H9 (cell line): ENCODE data around the gene AP2A2. TPM values are rescaled to one million over a fixed set of nuclear protein-coding genes. Genes with fewer than 3 reads are reported as not detected.

Source experiments
- DNase-seq: peaks from one replicate; pipeline ENCODE4 v3.0.0-alpha.2; 2017
- H2AFZ ChIP-seq: one replicate; pipeline ENCODE4 v1.6.1; 2013; ENCODE audit warnings: mild to moderate bottlenecking, low read length, control low read depth, moderate library complexity
- H2AK5ac ChIP-seq: 2 replicates; pipeline ENCODE4 v1.6.1; 2013; ENCODE audit warnings: low read length, control low read depth, mixed read lengths; ENCODE audit not compliant: insufficient read length
- H2BK120ac ChIP-seq: one replicate; pipeline ENCODE4 v1.6.1; 2013; ENCODE audit warnings: low read depth, mild to moderate bottlenecking, low read length, control low read depth, inconsistent platforms; ENCODE audit not compliant: poor library complexity, severe bottlenecking
- H2BK12ac ChIP-seq: 2 replicates; pipeline ENCODE4 v1.6.1; 2013; ENCODE audit warnings: low read length, control low read depth, mixed read lengths, low read depth; ENCODE audit not compliant: insufficient read length
- H2BK15ac ChIP-seq: 2 replicates; pipeline ENCODE4 v1.6.1; 2013; ENCODE audit warnings: low read depth, low read length, control low read depth
- H2BK20ac ChIP-seq: one replicate; pipeline ENCODE4 v1.6.1; 2013; ENCODE audit warnings: low read depth, mild to moderate bottlenecking, low read length, control low read depth, inconsistent platforms; ENCODE audit not compliant: poor library complexity, severe bottlenecking
- H2BK5ac ChIP-seq: 2 replicates; pipeline ENCODE4 v1.6.1; 2013; ENCODE audit warnings: low read length, control low read depth, mixed read lengths; ENCODE audit not compliant: insufficient read length
- H3K14ac ChIP-seq: 2 replicates; pipeline ENCODE4 v1.6.1; 2013; ENCODE audit warnings: low read length, control low read depth; ENCODE audit not compliant: insufficient read depth
- H3K18ac ChIP-seq: 2 replicates; pipeline ENCODE4 v1.6.1; 2013; ENCODE audit warnings: low read depth, mild to moderate bottlenecking, mixed read lengths, low read length, control low read depth; ENCODE audit not compliant: insufficient read length
- H3K23ac ChIP-seq: 2 replicates; pipeline ENCODE4 v1.6.1; 2013; ENCODE audit warnings: low read length, control low read depth, mixed read lengths, low read depth; ENCODE audit not compliant: insufficient read length
- H3K23me2 ChIP-seq: 2 replicates; pipeline ENCODE4 v1.6.1; 2013; ENCODE audit warnings: low read depth, mild to moderate bottlenecking, mixed read lengths, low read length, control low read depth; ENCODE audit not compliant: insufficient read length, poor library complexity, severe bottlenecking
- H3K27ac ChIP-seq: 2 replicates; pipeline ENCODE4 v1.5.1; 2013; ENCODE audit warnings: low read length, control low read depth, mixed read lengths, low read depth; ENCODE audit not compliant: insufficient read length
- H3K27me3 ChIP-seq: 2 replicates; pipeline ENCODE4 v1.6.1; 2013; ENCODE audit warnings: low read length, control low read depth, inconsistent platforms; ENCODE audit not compliant: insufficient read depth
- H3K4ac ChIP-seq: 2 replicates; pipeline ENCODE4 v1.6.1; 2013; ENCODE audit warnings: low read depth, mild to moderate bottlenecking, control low read depth, inconsistent platforms, low read length, moderate library complexity
- H3K4me1 ChIP-seq: 2 replicates; pipeline ENCODE4 v1.6.1; 2013; ENCODE audit warnings: low read length, control low read depth, inconsistent platforms; ENCODE audit not compliant: insufficient read depth
- H3K4me2 ChIP-seq: 2 replicates; pipeline ENCODE4 v1.6.1; 2013; ENCODE audit warnings: low read length, control low read depth, mixed read lengths; ENCODE audit not compliant: insufficient read length, insufficient read depth
- H3K56ac ChIP-seq: 2 replicates; pipeline ENCODE4 v1.6.1; 2013; ENCODE audit warnings: low read depth, mild to moderate bottlenecking, mixed read lengths, low read length, control low read depth; ENCODE audit not compliant: insufficient read length
- H3K79me1 ChIP-seq: 2 replicates; pipeline ENCODE4 v1.6.1; 2013; ENCODE audit warnings: low read depth, mild to moderate bottlenecking, moderate library complexity, low read length, control low read depth, inconsistent platforms; ENCODE audit not compliant: insufficient read depth, poor library complexity, severe bottlenecking
- H3K79me2 ChIP-seq: 2 replicates; pipeline ENCODE4 v1.6.1; 2013; ENCODE audit warnings: low read length, control low read depth, inconsistent platforms; ENCODE audit not compliant: insufficient read depth
- H3K9ac ChIP-seq: 2 replicates; pipeline ENCODE4 v1.6.1; 2013; ENCODE audit warnings: low read length, control low read depth, mixed read lengths; ENCODE audit not compliant: insufficient read length; ENCODE audit errors: extremely low read depth
- H3K9me3 ChIP-seq: one replicate; pipeline ENCODE4 v1.6.1; 2013; ENCODE audit warnings: low read depth, low read length, inconsistent platforms; ENCODE audit not compliant: control insufficient read depth
- H3T11ph ChIP-seq: one replicate; pipeline ENCODE4 v1.6.1; 2013; ENCODE audit warnings: mild to moderate bottlenecking, low read length, control low read depth, inconsistent platforms
- H4K20me1 ChIP-seq: one replicate; pipeline ENCODE4 v1.6.1; 2013; ENCODE audit not compliant: control insufficient read depth, insufficient read length, insufficient read depth
- H4K5ac ChIP-seq: 2 replicates; pipeline ENCODE4 v1.6.1; 2013; ENCODE audit warnings: low read depth, mild to moderate bottlenecking, mixed read lengths, low read length, control low read depth; ENCODE audit not compliant: insufficient read length
- H4K8ac ChIP-seq: replicated peaks from 2 replicates; pipeline ENCODE4 v1.6.1; 2013; ENCODE audit warnings: low read length, control low read depth, mixed read lengths, low read depth; ENCODE audit not compliant: insufficient read length
- H4K91ac ChIP-seq: 2 replicates; pipeline ENCODE4 v1.6.1; 2013; ENCODE audit warnings: low read depth, mild to moderate bottlenecking, moderate library complexity, mixed read lengths, low read length, control low read depth; ENCODE audit not compliant: insufficient read length
- H3K27ac Mint-ChIP-seq, 3 experiments: 2 replicates in 2 of 3; 3 replicates in 1 of 3; pipeline ENCODE4 v1.8.0; 2020 to 2021; ENCODE audit warnings: mixed read lengths in 3 of 3, mild to moderate bottlenecking in 1 of 3, moderate library complexity in 1 of 3
- H3K27me3 Mint-ChIP-seq: 2 replicates; pipeline ENCODE4 v1.8.0; 2021; ENCODE audit warnings: low read depth, mild to moderate bottlenecking, moderate library complexity, mixed read lengths
- H3K36me3 Mint-ChIP-seq, 3 experiments: 2 replicates in 2 of 3; 3 replicates in 1 of 3; pipeline ENCODE4 v1.8.0; 2020 to 2021; ENCODE audit warnings: low read depth in 3 of 3, mixed read lengths in 3 of 3; ENCODE audit not compliant: insufficient read depth in 1 of 3
- H3K4me1 Mint-ChIP-seq, 2 experiments: 2 replicates each; pipeline ENCODE4 v1.8.0; 2020; ENCODE audit warnings: mixed read lengths in 2 of 2
- H3K4me3 Mint-ChIP-seq, 2 experiments: 2 replicates in 1 of 2; 3 replicates in 1 of 2; pipeline ENCODE4 v1.8.0; 2020 to 2021; ENCODE audit warnings: mild to moderate bottlenecking in 2 of 2, mixed read lengths in 2 of 2, moderate library complexity in 1 of 2
- H3K9me3 Mint-ChIP-seq, 2 experiments: 2 replicates in 1 of 2; 3 replicates in 1 of 2; pipeline ENCODE4 v1.8.0; 2020; ENCODE audit warnings: mild to moderate bottlenecking in 2 of 2, mixed read lengths in 2 of 2, moderate library complexity in 1 of 2
- WGBS: extraction: QIAGEN DNeasy Blood & Tissue Kit; methylation state at CpG from one replicate; pipeline ENCODE4 v1.1.7; 2013; ENCODE audit warnings: missing lambda C conversion rate, low lambda C conversion rate, mixed read lengths; ENCODE audit not compliant: insufficient read length; ENCODE audit errors: extremely low coverage; 5-methylcytosine and 5-hydroxymethylcytosine counted together
- total RNA-seq: library from RNA; stranded (reverse); gene quantifications from 2 replicates; pipeline ENCODE4 v1.2.1, GENCODE V29; 2021
- TF ChIP-seq, protein P1 (sequence below): fragments of 200-600 bp; sonication (generic); conservative IDR thresholded peaks from 3 replicates; pipeline ENCODE4 v1.8.0; 2021; ENCODE audit warnings: antibody characterized with exemption, mild to moderate bottlenecking

Gene AP2A2
- total RNA-seq, 1 experiment from 2014 or later: 53.7 TPM

DNA sequence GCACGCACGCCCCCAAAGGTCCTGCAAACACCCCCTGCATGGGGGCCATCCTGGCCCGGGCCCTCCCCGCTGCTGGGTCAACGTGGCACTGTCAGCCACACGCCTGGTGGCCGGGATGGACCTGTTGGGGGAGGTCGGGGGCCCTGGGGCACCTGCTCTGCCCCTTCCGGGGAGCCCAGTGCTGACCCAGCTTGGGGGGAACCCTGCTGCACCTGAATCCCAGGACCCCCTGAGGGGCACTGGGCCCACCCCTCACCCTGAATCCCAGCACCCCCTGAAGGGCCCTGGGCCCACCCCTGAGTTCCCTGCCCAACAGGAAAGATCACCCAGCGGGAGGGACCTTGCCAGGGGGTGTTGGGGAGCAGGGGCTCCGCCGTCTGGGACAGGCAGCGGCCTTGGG lies 111.3 kb downstream of the AP2A2 start:
- Mint-ChIP-seq H3K27ac (no peak overlapping the region), H3K27me3 (no peaks in the 10 kb centered on the region), H3K36me3 (no peaks in the 10 kb centered on the region), H3K4me3 (no peak overlapping the region), H3K4me1 (no peaks in the 10 kb centered on the region), H3K9me3 (peaks cover 0 to 6% of the 10 kb centered on the region in 2 experiments; a peak in 2 of 5 replicates)
- Histone ChIP-seq H4K91ac (no peak overlapping the region), H3T11ph (no peak overlapping the region), H2BK20ac (no peak overlapping the region), H3K79me1 (no peaks in the 10 kb centered on the region), H3K9me3 (no peaks in the 10 kb centered on the region), H4K20me1 (no peaks in the 10 kb centered on the region), H2AK5ac (no peak overlapping the region), H4K5ac (no peak overlapping the region), H3K27ac (no peak overlapping the region), H4K8ac (no peak overlapping the region), H3K23ac (no peak overlapping the region), H2BK120ac (no peak overlapping the region), H3K23me2 (no peaks in the 10 kb centered on the region), H2BK12ac (no peak overlapping the region), H3K4me2 (no peak overlapping the region), H3K4me1 (no peaks in the 10 kb centered on the region), H2AFZ (no peak overlapping the region), H3K56ac (no peak overlapping the region), H2BK15ac (no peak overlapping the region), H3K27me3 (no peaks in the 10 kb centered on the region), H3K14ac (no peak overlapping the region), H2BK5ac (no peak overlapping the region), H3K18ac (no peak overlapping the region), H3K79me2 (no peaks in the 10 kb centered on the region), H3K9ac (no peak overlapping the region), H3K4ac (no peak overlapping the region)
- no peak for DNase-seq
- TF ChIP-seq, protein P1, sequence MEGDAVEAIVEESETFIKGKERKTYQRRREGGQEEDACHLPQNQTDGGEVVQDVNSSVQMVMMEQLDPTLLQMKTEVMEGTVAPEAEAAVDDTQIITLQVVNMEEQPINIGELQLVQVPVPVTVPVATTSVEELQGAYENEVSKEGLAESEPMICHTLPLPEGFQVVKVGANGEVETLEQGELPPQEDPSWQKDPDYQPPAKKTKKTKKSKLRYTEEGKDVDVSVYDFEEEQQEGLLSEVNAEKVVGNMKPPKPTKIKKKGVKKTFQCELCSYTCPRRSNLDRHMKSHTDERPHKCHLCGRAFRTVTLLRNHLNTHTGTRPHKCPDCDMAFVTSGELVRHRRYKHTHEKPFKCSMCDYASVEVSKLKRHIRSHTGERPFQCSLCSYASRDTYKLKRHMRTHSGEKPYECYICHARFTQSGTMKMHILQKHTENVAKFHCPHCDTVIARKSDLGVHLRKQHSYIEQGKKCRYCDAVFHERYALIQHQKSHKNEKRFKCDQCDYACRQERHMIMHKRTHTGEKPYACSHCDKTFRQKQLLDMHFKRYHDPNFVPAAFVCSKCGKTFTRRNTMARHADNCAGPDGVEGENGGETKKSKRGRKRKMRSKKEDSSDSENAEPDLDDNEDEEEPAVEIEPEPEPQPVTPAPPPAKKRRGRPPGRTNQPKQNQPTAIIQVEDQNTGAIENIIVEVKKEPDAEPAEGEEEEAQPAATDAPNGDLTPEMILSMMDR: no peak
- no CpG with 5 or more reads among the region's 13 CpGs for WGBS
